HS-27A (cell line): ENCODE measurements around the gene MTREX.

Source experiments
- DNase-seq: peaks from one replicate; pipeline ENCODE4 v3.0.0-alpha.2; 2012; ENCODE audit warnings: low read depth, missing footprints

The MTREX gene

GRCh38 chr5:55429613-55430253, 121.9 kb downstream of the MTREX start:
- no peak for DNase-seq

GRCh38 chr5:55432549-55432948, 124.8 kb downstream of the MTREX start:
- no peak for DNase-seq

- DNase-seq = no peak
Measured at GRCh38 chr5:55437452-55437851, 129.7 kb downstream of the MTREX start.

- DNase-seq = no peak
Measured at GRCh38 chr5:55437859-55438206, 130.0 kb downstream of the MTREX start.

- no peak for DNase-seq
Measured at GRCh38 chr5:55438998-55439397, 131.2 kb downstream of the MTREX start.

GRCh38 chr5:55440188-55440646, 132.4 kb downstream of the MTREX start:
- no peak for DNase-seq

GRCh38 chr5:55441107-55441771, 133.4 kb downstream of the MTREX start:
- no peak for DNase-seq

GRCh38 chr5:55441954-55442353, 134.2 kb downstream of the MTREX start:
- DNase-seq = no peak

GRCh38 chr5:55445791-55446190, 138.0 kb downstream of the MTREX start:
- DNase-seq = no peak

- DNase-seq = no peak
Measured at GRCh38 chr5:55446640-55447351, 139.0 kb downstream of the MTREX start.

- no peak for DNase-seq
Measured at GRCh38 chr5:55450050-55450765, 142.4 kb downstream of the MTREX start.

GRCh38 chr5:55451976-55452375, 144.2 kb downstream of the MTREX start:
- no peak for DNase-seq

- no peak for DNase-seq
Measured at GRCh38 chr5:55453211-55453610, 145.4 kb downstream of the MTREX start.

- DNase-seq = no peak
Measured at GRCh38 chr5:55454282-55454681, 146.5 kb downstream of the MTREX start.

- no peak for DNase-seq
Measured at GRCh38 chr5:55456216-55456895, 148.6 kb downstream of the MTREX start.

GRCh38 chr5:55459572-55459971, 151.8 kb downstream of the MTREX start:
- DNase-seq = no peak

- no peak for DNase-seq
Measured at GRCh38 chr5:55463613-55464012, 155.8 kb downstream of the MTREX start.

GRCh38 chr5:55467862-55468551, 160.2 kb downstream of the MTREX start:
- DNase-seq = no peak

- DNase-seq = no peak
Measured at GRCh38 chr5:55469839-55470238, 162.1 kb downstream of the MTREX start.

- no peak for DNase-seq
Measured at GRCh38 chr5:55470282-55470681, 162.5 kb downstream of the MTREX start.

- DNase-seq = no peak
Measured at GRCh38 chr5:55471468-55471867, 163.7 kb downstream of the MTREX start.
